Right lobe of liver (tissue), 6 donors: ENCODE measurements around the gene BARHL1. TPM values are rescaled to one million over a fixed set of nuclear protein-coding genes. Genes with fewer than 3 reads are reported as not detected.
"Not testable (repeated sequence)": the region's sequence is repeated elsewhere in the genome, so short reads cannot be mapped to it uniquely, and the experiment has no call there.

ENCODE experiments used
- ATAC-seq, 4 donors: fragments of 200-7000 bp; cut with Tn5 transposase; one replicate each; pipeline ENCODE4 v1.9.1; 2020; ENCODE audit warnings: mild to moderate bottlenecking in 4 of 4, moderate library complexity in 4 of 4
- DNase-seq, 3 donors: peaks; one replicate each; pipeline ENCODE4 v3.0.0-alpha.2; 2020
- H3K27ac ChIP-seq, 3 donors: fragments of 200-600 bp; one replicate each; pipeline ENCODE4 v1.8.0; 2022
- H3K27me3 ChIP-seq, 2 donors: fragments of 200-600 bp; one replicate each; pipeline ENCODE4 v1.8.0; 2022
- H3K36me3 ChIP-seq, 4 donors: fragments of 200-600 bp; sonication (generic) in 1 of 4; one replicate each; pipeline versions ENCODE4 v1.5.1 to v1.8.0; 2017 to 2022; ENCODE audit warnings: control low read depth in 1 of 4
- H3K4me1 ChIP-seq, 4 donors: fragments of 200-600 bp; sonication (generic) in 1 of 4; one replicate each; pipeline versions ENCODE4 v1.5.1 to v1.8.0; 2017 to 2022; ENCODE audit warnings: control low read depth in 1 of 4
- H3K4me3 ChIP-seq, 3 donors: fragments of 200-600 bp; one replicate each; pipeline ENCODE4 v1.8.0; 2022
- H3K9me3 ChIP-seq, 4 donors: fragments of 200-600 bp; sonication (generic) in 1 of 4; one replicate each; pipeline versions ENCODE4 v1.5.1 to v1.8.0; 2017 to 2022; ENCODE audit warnings: control low read depth in 1 of 4
- POLR2A ChIP-seq: fragments of 450-650 bp; IDR thresholded peaks from one replicate; pipeline ENCODE4 v1.6.1; 2017; ENCODE audit warnings: antibody characterized with exemption, mild to moderate bottlenecking
- WGBS: methylation state at CpG from one replicate; pipeline ENCODE4 v1.1.6; 2018; ENCODE audit warnings: low coverage, low lambda C conversion rate; ENCODE audit not compliant: insufficient coverage; ENCODE audit errors: missing lambda C conversion rate; 5-methylcytosine and 5-hydroxymethylcytosine counted together
- intact Hi-C, 2 donors: fragments of 100-400 bp; cut with DNase I; formaldehyde crosslinking; loops; one replicate each; pipeline versions ENCODE4 v1.11.2 to v1.14.1; 2022
- total RNA-seq, 6 experiments: library from RNA; depleted of rRNA in 2 of 6; stranded (reverse); fragments of >200 nt in 2 of 6; fragmentation: NEBNext Ultra II Directional in 3 of 6; extraction: Animal tissue kit (Norgen Biotek cat#: 25700) in 3 of 6; gene quantifications; one replicate each; pipeline versions ENCODE4 v1.1.0 to v1.2.4, GENCODE V29; 2016 to 2023
- TF ChIP-seq, protein P1 (sequence below), 4 donors: fragments of 200-600 bp in 3 of 4; fragments of 450-650 bp in 1 of 4; IDR thresholded peaks; one replicate each; pipeline versions ENCODE4 v1.5.1 to v1.8.0; 2016 to 2022; ENCODE audit warnings: antibody characterized with exemption in 4 of 4, mild to moderate bottlenecking in 2 of 4
- donor health status: DM: no; HTN: yes; CAD: no.
- donor health status: DM: no; HTN: no; CAD: no.
- donor health status: DM: no; HTN: no; CAD: no.
- donor health status: DM: no; HTN: yes; CAD: no.
- donor health status: DM: no; HTN: yes; CAD: no.

The BARHL1 gene
- total RNA-seq, 6 experiments from 2014 or later: not detected

DNA sequence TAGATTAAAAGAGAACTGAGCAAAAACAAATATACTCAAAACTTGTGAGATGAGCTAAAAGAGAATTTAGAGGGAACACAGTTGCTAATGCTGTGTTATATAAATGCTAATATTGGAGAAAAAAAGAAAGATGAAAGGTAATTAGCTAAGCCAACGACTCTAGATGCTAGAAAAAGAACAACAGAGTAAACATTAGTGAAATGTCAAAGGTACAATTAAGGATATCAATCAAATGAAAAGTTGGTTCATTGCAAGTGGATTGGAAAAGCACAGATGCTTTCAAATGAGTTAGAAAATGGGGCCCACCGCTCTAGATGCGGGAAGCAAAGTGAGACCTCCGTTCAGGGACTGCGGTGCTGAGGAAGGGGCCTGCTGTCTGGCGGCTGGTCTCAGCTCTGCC lies 17.9 kb upstream of the BARHL1 start:
- 72% methylated on average over 3 of the region's 6 CpGs for WGBS
- H3K4me1 ChIP-seq: no peaks in the 10 kb centered on the region
- intact Hi-C loops: no loop called here
- DNase-seq (no peak), ATAC-seq (no peak)
- no peak overlapping the region for H3K27ac ChIP-seq
- H3K27me3 ChIP-seq: no peaks in the 10 kb centered on the region
- no peak overlapping the region for H3K4me3 ChIP-seq
- no peaks in the 10 kb centered on the region for H3K36me3 ChIP-seq
- TF ChIP-seq, protein P1, sequence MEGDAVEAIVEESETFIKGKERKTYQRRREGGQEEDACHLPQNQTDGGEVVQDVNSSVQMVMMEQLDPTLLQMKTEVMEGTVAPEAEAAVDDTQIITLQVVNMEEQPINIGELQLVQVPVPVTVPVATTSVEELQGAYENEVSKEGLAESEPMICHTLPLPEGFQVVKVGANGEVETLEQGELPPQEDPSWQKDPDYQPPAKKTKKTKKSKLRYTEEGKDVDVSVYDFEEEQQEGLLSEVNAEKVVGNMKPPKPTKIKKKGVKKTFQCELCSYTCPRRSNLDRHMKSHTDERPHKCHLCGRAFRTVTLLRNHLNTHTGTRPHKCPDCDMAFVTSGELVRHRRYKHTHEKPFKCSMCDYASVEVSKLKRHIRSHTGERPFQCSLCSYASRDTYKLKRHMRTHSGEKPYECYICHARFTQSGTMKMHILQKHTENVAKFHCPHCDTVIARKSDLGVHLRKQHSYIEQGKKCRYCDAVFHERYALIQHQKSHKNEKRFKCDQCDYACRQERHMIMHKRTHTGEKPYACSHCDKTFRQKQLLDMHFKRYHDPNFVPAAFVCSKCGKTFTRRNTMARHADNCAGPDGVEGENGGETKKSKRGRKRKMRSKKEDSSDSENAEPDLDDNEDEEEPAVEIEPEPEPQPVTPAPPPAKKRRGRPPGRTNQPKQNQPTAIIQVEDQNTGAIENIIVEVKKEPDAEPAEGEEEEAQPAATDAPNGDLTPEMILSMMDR (IDR thresholded peaks at IDR 0.05): no peak
- TF ChIP-seq POLR2A: no peak
- H3K9me3 ChIP-seq: no peaks in the 10 kb centered on the region

DNA sequence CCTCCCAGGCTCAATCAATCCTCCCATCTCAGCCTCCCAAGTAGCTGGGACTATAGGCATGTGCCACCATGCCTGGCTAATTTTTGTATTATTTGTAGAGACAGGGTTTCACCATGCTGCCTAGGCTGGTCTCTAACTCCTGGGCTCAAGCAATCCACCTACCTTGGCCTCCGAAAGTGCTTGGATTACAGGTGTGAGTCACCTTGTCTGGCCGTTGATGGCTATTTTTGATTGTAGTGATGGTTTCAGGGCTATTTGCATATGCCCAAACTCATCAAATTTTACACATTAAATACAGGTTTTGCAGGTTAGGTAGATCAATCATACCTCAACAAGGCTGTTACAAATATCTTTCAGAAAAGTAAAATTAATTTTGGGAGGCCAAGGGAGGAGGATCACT lies 13.6 kb upstream of the BARHL1 start:
- H3K36me3 ChIP-seq, H3K27ac ChIP-seq, ATAC-seq, H3K4me3 ChIP-seq, H3K9me3 ChIP-seq, H3K27me3 ChIP-seq, DNase-seq, intact Hi-C loops, H3K4me1 ChIP-seq: not testable (repeated sequence)
- 25% methylated on average over 1 of the region's 2 CpGs for WGBS

DNA sequence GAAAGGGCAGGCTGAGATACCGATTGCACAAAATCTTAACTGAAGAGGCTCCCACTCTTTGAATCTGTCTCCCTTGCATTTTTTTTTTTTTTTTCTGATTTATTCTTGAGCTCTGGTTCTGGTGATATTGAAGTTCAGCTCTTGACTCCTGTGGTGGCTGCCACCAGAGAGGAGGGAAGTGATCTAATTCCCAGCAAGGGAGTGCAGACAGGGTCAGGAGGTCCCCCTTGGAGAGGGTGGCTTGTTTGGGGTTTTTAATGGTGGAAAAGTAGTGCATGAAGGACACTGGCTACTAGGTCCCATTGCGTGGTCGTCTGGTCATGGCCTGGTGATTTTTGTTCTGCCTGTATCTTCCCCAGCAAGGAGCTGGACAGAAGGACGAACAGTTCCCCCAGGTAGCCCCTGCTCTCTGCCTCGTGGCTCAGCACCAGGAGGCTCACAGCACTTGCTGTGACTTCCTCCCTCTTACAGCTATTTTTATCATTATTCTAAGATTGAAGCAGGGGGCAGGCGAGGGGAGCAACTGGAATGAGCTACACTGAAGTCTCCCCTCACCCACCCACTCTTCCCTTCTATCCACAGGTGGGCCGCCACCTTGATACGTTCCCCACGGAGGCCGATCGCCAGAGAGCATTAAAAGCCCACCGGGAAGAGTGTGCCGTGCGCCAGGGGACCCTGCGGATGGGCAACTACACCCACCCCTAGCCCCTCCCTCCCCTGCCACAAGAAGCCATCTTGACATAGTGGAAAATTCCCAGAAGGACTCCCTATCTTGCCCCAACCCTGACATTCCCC lies 10.4 kb upstream of the BARHL1 start:
- H3K36me3 ChIP-seq: no peaks in the 10 kb centered on the region
- no peaks in the 10 kb centered on the region for H3K27me3 ChIP-seq
- WGBS: 84% methylated on average over 8 of the region's 15 CpGs
- DNase-seq (no peak), ATAC-seq (no peak)
- H3K27ac ChIP-seq: no peak overlapping the region
- H3K9me3 ChIP-seq: no peaks in the 10 kb centered on the region
- no peak overlapping the region for H3K4me3 ChIP-seq
- H3K4me1 ChIP-seq: no peaks in the 10 kb centered on the region
- intact Hi-C loops: no loop called here
- TF ChIP-seq POLR2A: no peak
- TF ChIP-seq, protein P1 (IDR thresholded peaks at IDR 0.05): no peak

DNA sequence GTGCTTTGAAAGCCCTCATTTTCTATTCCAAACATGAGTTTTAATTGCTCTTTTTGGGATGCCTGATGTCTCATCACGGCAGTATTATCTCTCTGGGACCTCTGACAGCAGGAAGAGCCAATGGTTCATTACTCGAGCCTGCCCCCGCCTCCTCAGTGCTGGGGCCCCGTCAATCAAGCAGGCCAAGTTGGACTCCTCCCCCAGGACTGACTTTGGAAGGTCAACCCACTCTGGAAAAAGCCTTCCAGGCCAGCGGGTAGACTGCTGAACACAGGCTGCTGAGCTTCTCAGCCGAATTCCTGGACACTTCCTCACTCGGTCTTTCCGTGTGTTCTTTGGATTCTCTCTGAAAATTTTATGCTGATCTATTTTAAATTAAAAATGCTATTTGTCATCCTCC lies 9.5 kb upstream of the BARHL1 start:
- DNase-seq: no peak
- no peak for TF ChIP-seq POLR2A
- TF ChIP-seq, protein P1 (IDR thresholded peaks at IDR 0.05): no peak
- WGBS: 31% methylated on average over 6 of the region's 8 CpGs
- Histone ChIP-seq H3K4me1 (no peaks in the 10 kb centered on the region), H3K27ac (no peak overlapping the region), H3K36me3 (no peaks in the 10 kb centered on the region), H3K9me3 (no peaks in the 10 kb centered on the region), H3K27me3 (no peaks in the 10 kb centered on the region), H3K4me3 (no peak overlapping the region)
- intact Hi-C loops: no loop called here
- ATAC-seq: no peak

DNA sequence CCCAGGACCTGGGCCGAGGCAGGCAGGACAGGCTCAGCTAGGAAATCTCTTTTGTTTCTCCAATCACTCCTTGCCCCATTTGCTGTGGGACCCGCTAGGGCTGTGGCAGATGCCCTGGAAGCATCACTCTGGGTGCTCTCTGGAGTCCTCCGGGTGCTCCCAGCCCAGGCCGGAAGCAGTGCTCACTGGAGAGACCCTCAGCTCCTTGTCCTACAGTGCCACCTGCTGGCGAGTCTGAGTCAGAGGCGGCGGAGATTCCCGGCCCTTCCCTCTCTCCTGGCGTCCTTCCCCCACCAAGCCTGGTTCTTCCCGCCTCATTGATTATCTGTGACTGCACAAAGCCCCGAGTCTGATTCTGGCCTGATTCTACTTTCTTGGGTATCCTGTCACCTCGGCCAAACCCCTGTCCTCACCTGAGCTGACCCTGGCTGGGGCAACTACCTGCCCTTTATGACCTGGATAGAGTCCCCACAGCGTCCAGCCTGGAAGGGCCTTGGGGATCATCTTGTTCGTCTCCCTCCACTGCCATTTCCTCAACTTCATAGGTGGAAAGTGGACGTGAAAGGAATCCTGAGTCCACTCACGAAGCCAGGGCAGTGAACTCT lies 7.3 kb upstream of the BARHL1 start:
- DNase-seq (peak; percentile 62 to 80 (median 79)), ATAC-seq (peak; percentile 85 to 96 (median 89))
- Histone ChIP-seq H3K27me3 (peaks cover 0 to 19% of the 10 kb centered on the region in 2 donors), H3K36me3 (no peaks in the 10 kb centered on the region), H3K9me3 (no peaks in the 10 kb centered on the region), H3K27ac (no peak overlapping the region), H3K4me3 (no peak overlapping the region), H3K4me1 (no peaks in the 10 kb centered on the region)
- intact Hi-C loops: loop anchor here (5.0 kb wide), 1 partner anchor 68 kb away; no protein-coding TSS in a partner anchor
- TF ChIP-seq, protein P1 (IDR thresholded peaks at IDR 0.05): peak; percentile 60 to 70 (median 68)
- no peak for TF ChIP-seq POLR2A
- 23% methylated on average over 7 of the region's 16 CpGs for WGBS
